Activated CD8-positive, alpha-beta memory T cell treated with anti-CD3 and anti-CD28 coated beads for 48 hours (primary cell): ENCODE data around the gene MGMT.

Experiments used
- DNase-seq, 3 experiments: peaks; one replicate each; pipeline ENCODE4 v3.0.0-alpha.2; 2020; ENCODE audit warnings: low read depth in 2 of 3, low spot score in 2 of 3

The MGMT gene

GRCh38 chr10:129541200-129541599, 74.2 kb downstream of the MGMT start:
- no peak for DNase-seq

DNA sequence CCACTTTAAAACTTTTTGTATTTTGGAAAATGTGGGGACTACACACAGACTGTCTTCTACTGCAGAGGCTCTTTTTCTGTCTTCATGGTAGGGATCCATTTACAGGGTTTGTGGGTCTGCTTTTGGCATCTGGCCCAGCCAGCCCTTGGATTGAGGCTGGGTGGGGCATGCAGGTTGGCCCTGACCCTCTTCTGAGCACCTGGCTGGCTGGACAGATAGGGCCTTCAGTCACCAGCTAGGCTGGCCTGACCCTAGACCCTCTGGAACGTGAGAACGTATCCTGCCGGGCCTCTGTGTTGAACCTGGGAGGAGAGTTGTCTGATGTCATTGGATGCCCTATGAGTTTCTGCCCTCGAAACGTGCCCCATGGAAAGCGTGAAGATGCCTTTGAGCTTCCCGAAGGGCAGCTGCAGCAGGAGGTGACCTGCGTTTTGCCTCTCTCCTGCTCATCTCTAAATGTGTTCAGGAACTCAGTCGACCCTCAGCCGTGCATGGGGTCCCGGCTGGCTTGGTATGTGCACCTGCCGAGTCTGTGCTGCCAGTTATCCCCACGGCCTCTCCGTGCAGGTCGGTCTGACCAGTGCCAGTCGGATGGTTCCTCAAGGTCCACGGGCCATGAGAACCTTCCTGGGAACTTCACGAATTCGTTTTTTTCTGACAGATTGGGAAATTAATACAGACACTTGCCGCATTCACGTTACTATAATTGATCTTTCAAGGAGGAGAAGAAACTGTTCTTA, 74.9 kb downstream of the MGMT start:
- no peak for DNase-seq

DNA sequence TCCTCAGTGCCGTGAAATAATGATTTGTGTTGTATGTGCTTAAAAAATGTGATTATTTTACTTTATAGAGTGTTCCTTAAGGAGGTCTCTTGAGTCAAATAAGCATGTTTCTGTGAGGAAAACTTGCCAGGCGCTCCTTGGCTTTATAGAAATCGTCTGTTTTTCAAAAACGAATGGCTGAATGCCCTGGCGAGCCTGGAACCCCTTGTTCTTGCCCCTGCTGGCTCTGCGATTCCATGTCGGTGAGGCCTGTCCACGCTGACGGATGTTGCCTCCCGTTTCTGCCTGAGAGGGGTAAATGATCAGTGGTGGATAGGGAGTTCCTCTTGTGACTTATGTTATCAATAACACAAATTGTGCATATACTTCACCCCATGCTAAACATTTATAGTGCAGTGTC, 75.5 kb downstream of the MGMT start:
- DNase-seq = no peak

DNA sequence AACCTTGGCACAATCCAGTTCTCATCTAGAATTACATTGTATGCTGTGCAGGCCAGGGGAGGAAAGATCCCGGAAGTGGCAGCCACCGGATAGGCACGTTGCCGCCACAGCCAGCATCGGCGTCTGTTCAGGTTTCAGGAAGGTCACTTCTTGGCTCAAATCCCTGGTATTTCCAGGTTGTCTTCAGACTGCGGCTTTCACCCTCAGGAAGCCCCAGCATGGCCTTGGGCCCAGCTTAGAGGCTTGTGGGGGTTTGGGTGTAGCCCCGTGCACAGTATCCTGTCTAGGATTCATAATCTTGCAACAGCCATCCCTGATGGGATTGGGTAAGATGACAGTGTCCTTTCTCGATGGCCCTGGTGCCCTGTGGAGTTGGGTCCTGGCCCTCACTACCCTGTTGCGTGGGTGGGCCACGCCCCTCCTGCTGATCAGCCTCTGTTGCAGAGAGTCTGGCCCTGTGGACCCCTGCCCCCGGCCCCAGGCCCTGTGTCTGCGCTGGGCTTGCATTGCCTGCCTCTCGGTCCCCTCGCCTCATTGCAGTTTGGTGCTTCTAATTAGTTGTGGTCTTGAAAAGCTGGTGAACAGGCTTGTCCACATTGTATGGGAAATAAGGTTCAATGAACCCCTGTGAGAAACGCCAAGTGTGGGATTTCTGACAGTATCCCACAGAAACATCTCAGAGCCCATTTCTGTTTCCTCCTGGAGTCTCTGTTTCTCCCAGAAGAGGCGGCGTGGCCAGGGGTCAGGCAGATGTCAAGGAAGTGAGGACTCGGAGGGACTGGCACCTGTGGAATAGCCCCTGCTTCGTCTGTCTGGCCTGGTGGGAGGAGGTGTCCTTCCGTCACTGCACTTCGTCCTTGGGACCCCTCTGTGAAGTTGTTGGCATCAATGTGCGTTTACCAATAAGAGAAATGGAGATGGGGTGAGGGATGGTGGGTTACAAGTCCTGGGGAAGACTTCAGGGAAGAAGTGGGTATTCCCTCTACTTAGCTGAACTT, 77.5 kb downstream of the MGMT start:
- no peak for DNase-seq

- DNase-seq = no peak
Observed at GRCh38 chr10:129545261-129545660, 78.2 kb downstream of the MGMT start.

DNA sequence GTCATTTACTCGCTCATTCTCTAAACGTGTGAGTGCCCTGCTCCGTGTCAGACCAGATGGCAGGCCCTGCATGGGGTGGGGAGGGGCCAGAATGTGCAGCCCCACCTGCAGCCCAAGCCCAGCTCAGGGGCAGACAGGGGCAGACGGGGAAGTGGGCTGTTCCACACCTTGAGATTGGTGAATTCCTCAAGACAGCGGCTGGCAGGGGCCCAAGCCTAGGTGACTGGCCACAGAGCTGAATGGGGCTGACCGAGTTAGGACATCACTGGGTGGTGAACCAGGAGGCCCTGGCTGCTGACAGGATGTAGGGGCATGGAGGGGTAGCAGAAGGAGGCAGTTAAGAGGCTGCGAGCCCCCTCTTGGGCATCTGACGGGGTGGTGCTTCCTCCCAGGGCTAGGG, 79.1 kb downstream of the MGMT start:
- DNase-seq = no peak

GRCh38 chr10:129547608-129548007, 80.6 kb downstream of the MGMT start:
- no peak for DNase-seq

- no peak for DNase-seq
Observed at GRCh38 chr10:129548600-129548999, 81.6 kb downstream of the MGMT start.

DNA sequence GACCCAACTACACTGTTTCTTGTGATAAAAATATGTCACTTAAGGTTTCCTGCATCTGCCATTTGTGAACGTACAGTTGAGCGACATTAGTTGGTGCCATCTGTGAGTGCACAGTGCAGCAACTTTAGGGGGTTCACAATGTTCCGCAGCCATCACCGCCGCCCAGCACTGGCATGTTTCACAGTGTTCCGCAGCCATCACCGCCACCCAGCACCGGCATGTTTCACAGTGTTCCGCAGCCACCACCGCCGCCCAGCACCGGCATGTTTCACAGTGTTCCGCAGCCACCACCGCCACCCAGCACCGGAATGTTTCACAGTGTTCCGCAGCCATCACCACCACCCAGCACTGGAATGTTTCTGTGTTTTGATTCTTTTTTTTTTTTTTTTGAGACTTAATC, 83.0 kb downstream of the MGMT start:
- no peak for DNase-seq

- DNase-seq = no peak
Observed at GRCh38 chr10:129550658-129551057, 83.6 kb downstream of the MGMT start.

DNA sequence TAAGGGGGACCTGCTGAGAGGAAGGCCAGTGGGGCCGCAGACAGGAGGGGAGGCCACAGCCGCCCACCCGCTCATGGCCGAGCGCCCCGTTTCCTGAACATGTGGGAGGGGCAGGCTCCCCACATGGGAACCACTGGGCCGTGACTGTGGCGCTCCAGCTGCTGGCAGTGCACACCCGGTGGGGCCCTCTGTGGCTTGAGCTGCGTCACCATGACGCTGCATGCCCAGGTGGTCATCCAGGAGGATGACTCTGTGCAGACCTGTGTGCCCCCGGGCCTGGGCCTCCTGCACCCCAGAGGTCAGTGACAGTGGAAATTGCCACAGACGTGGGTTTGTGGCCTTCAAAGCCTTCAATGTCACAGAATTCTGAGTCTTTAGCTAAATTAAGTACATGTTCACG, 85.1 kb downstream of the MGMT start:
- no peak for DNase-seq

GRCh38 chr10:129553928-129554327, 86.9 kb downstream of the MGMT start:
- DNase-seq = no peak

- DNase-seq = no peak
Observed at GRCh38 chr10:129556316-129556715, 89.3 kb downstream of the MGMT start.

- DNase-seq = no peak
Observed at GRCh38 chr10:129560361-129560760, 93.3 kb downstream of the MGMT start.

- DNase-seq = no peak
Observed at GRCh38 chr10:129562487-129562886, 95.4 kb downstream of the MGMT start.

- no peak for DNase-seq
Observed at GRCh38 chr10:129564923-129565322, 97.9 kb downstream of the MGMT start.

GRCh38 chr10:129568583-129569344, 101.7 kb downstream of the MGMT start:
- DNase-seq = no peak

DNA sequence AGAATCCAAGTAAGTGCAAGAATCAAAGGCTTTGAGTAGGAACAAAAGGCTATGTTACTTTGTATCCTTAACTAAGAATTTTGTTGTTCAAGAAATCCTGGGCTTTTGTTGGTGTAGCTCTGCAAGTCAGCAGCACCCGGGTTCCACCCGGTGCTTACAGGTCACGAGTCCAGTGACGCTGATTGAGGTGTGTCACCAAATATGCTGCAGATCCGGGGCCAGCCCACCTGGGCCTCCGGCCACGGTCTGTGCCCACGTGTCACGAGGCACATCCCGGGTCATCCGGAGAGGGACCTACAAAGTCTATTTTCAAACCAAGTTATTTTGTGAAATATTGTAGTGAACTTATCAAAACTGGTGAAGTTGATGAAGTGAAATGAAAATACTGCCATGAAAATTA, 103.1 kb downstream of the MGMT start:
- no peak for DNase-seq

DNA sequence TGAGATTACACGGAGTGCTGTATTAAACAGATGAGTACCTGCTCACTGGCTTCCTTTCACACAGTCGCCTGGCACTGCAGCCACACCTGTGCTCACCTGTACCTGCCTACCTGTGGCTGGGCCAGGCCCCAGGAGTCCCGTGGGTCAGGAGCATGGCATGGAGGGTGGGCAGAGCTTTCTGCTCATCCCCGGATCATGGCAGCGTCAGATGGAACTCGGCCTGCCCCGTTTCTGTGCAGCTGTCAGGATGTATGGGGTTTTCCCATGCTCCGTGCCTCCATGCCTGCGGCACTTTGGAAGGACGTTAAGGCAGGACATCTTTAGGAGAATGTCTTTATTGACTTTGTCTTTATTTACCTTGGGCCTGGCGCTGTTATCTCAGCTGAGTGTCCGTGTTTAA, 112.2 kb downstream of the MGMT start:
- no peak for DNase-seq

GRCh38 chr10:129580010-129580409, 113.0 kb downstream of the MGMT start:
- no peak for DNase-seq

DNA sequence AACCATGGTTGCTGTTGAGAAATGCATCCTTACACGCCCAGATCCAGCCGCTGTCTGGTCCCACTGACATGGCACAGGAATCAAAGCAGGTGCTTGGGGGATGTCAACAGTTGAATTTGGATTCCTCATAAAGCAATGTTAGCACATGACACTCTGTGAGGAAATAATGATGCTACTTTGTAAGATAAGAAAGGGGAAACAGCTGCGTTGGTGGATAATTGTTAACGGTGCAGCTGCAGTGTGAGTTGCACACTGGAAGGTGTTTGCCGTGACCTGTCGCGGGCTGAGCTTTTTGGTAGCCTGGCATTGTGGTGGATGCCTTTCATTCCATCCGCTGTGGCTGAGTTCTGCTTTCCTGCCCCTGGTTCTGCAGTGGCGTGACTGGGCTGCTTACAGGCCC, 113.9 kb downstream of the MGMT start:
- no peak for DNase-seq
